Skeletal muscle cell (primary cell): ENCODE measurements around the gene DISC1.
"Not testable (repeated sequence)": the region's sequence is repeated elsewhere in the genome, so short reads cannot be mapped to it uniquely, and the experiment has no call there.

Experiments
- DNase-seq: peaks from one replicate; pipeline ENCODE4 v3.0.0-alpha.2; 2010; ENCODE audit warnings: low read depth
- H3K4me3 ChIP-seq: 2 replicates; pipeline ENCODE4 v1.5.1; 2011; ENCODE audit warnings: low read depth, mild to moderate bottlenecking, control low read depth, low read length, moderate library complexity

The DISC1 gene

DNA sequence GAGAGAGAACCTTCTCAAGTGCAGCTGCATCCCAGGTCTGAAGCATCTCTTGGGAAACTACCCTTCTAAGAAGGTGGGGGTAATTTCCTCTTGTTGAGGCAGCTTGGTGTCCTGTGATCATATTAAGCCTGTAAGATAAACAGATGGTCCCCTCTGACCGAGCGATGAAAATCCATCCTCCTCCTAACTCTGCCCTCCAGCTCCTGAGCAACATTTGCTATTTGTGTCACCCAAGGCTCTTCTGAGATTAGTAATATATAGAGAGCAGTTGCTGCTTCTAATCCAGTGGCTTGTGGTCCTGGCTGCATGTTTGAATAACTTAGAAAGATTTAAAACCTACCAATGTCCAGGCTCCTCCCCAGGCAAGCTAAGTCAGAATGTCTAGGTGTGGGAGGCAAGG, 123.7 kb downstream of the DISC1 start:
- DNase-seq, result no peak
- no peak overlapping the region for H3K4me3 ChIP-seq

DNA sequence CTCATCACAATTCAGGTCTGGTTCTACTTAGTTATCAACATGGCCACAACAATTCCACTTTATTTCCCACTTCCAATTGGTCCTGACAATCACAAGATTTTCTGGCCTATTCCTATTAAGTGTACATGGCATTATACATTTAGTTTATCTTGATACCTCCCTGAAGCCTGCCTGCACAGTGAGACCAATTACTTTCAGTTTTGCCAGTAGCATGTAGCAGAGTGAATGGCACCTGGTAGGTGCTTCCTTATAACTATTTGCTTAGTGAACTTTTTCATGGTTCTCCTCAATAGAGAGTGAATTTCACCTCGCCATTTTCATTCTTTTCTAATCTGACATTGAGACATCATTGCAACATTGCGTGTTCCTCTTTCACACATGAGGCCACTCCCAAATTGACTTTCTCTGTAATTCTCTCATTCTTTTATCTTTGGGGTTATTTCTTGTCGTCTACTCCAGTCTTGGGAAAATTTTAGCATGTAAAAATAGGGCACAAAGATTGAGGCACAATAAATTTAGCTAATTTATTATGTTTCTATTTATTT, 124.3 kb downstream of the DISC1 start:
- H3K4me3 ChIP-seq, result no peak overlapping the region
- no peak for DNase-seq

GRCh38 chr1:231751415-231751814, 124.8 kb downstream of the DISC1 start:
- DNase-seq, result no peak
- H3K4me3 ChIP-seq, result no peak overlapping the region

DNA sequence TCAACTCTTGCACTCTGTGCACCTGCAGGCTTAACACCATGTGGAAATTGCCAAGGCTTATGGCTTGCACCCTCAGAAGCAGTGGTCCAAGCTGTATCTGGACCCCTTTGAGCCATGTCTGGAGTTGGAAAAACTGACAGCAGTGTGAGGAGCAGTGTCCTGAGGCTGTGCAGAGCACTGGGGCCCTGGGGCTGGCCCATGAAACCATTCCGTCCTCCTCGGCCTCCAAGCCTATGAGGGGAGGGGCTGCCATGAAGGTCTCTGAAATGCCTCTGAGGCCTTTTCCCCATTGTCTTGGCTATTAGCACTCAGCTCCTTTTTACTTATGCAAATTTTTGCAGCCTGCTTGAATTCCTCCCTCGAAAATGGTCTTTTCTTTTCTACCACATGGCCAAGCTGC, 126.7 kb downstream of the DISC1 start:
- no peak for DNase-seq
- H3K4me3 ChIP-seq, result no peak overlapping the region

DNA sequence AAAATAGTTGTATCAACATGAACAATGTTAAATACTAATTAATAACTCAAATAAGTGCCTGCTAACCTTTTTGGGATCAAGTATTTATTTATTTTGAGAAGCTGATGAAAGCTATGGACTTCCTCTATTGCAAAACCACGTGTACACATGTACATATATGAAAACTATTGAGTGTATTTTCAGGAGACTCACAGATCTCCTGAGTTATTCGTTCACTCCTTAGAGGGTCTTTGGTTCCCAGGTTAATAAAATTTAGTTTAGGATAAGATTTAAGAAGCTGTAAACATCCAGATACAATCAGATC, 130.5 kb downstream of the DISC1 start:
- no peak for DNase-seq
- H3K4me3 ChIP-seq, result no peak overlapping the region

- DNase-seq, result no peak
Measured at GRCh38 chr1:231757759-231758158, 131.2 kb downstream of the DISC1 start.

DNA sequence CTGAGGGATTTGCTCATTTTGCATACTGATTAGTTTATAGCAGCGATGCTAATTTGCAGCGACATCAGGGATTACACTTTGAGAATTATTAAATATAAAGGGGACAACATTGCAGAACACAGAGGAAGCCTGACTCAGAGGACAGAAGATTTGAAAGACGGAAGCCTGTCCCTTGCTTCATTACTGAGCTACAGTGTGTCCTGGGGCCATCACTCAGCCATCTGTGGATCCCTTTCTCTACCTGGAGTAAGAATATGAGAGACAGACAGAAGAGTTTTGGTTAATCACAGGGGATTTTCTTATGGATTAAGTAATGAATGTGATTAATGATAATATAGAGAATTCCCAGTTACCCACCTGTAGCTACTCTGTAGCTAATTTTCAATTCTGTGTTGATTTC, 134.7 kb downstream of the DISC1 start:
- no peak overlapping the region for H3K4me3 ChIP-seq
- no peak for DNase-seq

More at GRCh38 chr1:231757759-231758158, 131.2 kb downstream of the DISC1 start:
- H3K4me3 ChIP-seq, result no peak overlapping the region

DNA sequence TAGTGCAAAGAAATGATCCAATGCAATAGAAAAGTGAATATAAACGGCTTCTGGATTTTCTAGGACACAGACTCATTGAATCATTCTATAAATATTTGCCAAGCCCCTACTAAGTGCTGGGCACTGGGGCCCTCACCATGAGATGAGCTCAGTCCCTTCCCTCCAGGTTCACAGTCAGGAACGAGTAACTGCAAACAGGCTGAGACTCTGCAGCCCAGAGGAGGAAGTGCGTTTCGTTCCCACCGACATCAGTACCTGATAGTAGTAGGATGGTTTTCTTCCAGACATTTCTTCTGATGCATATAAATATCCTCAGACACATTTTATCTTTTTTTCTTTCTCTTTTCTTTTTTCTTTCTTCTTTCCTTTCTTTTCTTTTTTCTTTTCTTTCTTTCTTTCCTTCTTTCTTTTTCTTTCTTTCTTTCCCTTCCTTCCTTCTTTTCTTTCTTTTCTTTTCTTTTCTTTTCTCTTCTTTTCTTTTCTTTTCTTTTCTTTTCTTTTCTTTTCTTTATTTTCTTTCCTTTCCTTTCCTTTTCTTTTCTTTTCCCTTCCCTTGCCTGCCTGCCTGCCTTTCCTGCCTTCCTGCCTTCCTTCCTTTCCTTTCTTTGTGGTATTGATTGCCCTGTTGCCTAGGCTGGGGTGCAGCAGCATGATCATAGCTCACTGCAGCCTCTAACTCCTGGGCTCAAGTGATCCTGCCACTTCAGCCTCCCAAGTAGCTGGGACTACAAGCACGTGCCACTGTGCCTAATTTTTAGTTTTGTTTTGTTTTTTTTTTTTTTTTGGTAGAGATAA, 135.4 kb downstream of the DISC1 start:
- H3K4me3 ChIP-seq, result no peak overlapping the region
- DNase-seq, result no peak

DNA sequence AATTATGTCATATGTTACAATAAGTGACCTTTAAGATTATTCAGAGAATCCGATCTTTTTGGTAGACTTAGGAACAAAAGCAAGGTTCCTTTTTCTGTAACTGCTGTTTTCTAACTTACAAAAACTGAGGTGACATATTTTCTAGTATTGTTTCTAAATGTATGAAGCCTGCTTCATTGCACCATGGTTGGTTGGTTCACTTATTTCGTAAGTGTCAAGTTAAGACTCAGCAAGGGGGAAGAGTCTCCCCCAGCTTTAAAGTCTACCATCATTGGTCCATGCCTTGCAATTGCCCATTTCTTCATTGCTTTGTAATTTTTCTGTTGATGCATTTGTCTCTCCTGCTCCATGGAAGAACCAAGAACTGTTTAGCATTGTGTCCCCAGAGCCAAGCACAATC, 136.9 kb downstream of the DISC1 start:
- H3K4me3 ChIP-seq, result no peak overlapping the region
- no peak for DNase-seq

GRCh38 chr1:231765825-231766224, 139.2 kb downstream of the DISC1 start:
- DNase-seq, H3K4me3 ChIP-seq: not testable (repeated sequence)

DNA sequence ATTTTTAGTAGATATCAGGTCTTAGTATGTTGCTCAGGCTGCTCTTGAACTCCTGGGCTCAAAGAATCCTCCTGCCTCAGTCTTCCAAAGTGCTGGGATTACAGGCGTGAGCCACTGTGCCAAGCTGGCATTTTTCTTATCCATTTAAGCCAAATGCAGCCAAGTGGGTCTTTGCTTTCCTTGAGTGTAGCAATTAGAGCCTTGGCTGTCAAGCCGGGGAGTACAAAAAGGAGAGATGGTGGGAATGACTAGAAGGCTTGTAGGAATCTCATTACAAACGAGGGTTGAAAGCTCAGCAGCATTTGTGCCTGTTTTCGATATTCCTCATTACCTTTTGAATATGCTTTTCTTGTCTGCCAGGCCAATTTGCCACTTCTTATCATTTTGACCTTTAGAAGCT, 140.9 kb downstream of the DISC1 start:
- DNase-seq, result no peak
- H3K4me3 ChIP-seq, result no peak overlapping the region

- H3K4me3 ChIP-seq, result no peak overlapping the region
- DNase-seq, result no peak
Measured at GRCh38 chr1:231768416-231768815, 141.8 kb downstream of the DISC1 start.

- no peak for DNase-seq
- no peak overlapping the region for H3K4me3 ChIP-seq
Measured at GRCh38 chr1:231770506-231771175, 144.1 kb downstream of the DISC1 start.

- no peak for DNase-seq
- H3K4me3 ChIP-seq, result no peak overlapping the region
Measured at GRCh38 chr1:231774719-231775335, 148.2 kb downstream of the DISC1 start.

DNA sequence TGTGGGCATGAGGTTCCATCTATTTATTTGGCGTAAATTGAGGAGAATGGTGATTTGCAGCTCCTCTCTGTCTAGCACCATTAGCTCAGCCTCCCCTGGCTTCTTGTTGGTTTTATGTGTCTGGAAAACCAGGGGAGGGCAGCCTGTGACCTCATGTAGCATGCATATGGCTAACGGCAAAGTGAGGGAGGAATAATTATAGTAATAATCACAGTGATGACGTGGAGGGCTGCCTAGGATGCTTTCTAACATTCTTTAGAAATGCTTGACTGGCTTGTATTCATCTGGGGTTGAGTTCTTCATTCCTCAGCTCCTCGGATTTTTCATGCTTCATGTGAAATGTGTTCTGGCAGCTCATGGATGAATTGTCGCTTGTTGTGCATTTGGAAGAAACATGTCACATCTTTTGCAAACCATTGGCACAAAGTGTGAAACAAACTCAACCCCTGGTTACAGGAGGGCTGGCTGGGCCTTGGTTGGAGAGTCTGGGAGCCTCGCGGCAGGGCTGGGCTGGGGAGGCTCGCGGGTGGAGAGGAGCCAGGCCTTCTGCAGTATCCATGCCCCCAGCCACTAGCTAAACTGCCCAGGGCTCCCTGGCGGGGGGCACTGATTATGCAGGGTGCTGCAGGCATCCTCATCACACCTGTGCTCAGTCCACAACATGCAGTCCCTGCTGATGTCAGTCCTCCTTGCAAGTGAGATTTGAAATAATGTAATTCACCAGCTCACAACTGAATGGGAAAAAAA, 149.6 kb downstream of the DISC1 start:
- DNase-seq, result peak; percentile 47
- H3K4me3 ChIP-seq, result no peak overlapping the region

- no peak overlapping the region for H3K4me3 ChIP-seq
- no peak for DNase-seq
Measured at GRCh38 chr1:231776757-231777062, 150.1 kb downstream of the DISC1 start.

DNA sequence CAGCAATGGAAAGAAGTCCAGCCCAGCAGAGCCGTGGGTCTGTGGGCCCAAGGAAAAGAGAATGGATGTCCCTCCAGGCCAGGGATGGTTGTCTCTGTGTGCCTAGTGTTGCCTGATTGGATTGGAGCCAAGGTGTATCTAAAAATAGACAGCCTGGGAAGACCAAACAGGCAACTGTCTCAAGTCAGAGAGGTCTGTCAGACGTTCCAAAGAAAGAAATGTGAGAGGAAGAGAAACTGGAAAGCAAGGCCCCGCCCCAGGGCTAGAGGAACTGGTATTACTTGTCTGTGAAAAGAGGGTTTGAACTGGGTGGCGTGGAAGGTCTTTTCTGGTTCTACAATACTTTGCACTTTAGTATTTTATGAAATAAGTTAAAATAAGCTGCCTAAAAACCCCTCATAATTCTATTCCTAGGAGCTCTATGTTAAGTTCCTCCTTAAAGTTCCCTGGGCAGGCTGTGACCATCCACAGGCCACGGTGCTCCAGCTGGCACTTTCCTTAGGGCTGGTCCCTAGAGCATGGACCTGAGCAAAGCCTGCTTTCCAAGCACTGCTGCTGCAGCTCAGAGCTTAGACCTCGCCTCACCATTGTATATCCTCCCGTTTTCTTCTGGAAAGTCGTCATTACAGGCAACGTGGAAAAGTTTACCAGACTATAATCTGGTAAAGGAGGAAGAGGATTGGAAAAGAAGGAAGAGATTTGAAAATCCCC, 151.6 kb downstream of the DISC1 start:
- H3K4me3 ChIP-seq, result no peak overlapping the region
- DNase-seq, result no peak

GRCh38 chr1:231779081-231779480, 152.5 kb downstream of the DISC1 start:
- no peak for DNase-seq
- H3K4me3 ChIP-seq, result no peak overlapping the region

- H3K4me3 ChIP-seq, result no peak overlapping the region
- DNase-seq, result no peak
Measured at GRCh38 chr1:231781892-231782291, 155.3 kb downstream of the DISC1 start.
